Epithelial cell of esophagus (primary cell): Measurements from ENCODE around the gene MAPK4.
"Not testable (repeated sequence)": the region's sequence is repeated elsewhere in the genome, so short reads cannot be mapped to it uniquely, and the experiment has no call there.

Experiments
- DNase-seq: peaks from one replicate; pipeline ENCODE4 v3.0.0; 2010; ENCODE audit warnings: low read depth
- H3K4me3 ChIP-seq: 2 replicates; pipeline ENCODE4 v1.5.1; 2011; ENCODE audit warnings: mild to moderate bottlenecking, low read length, control low read depth
- CTCF ChIP-seq: IDR thresholded peaks from 2 replicates; pipeline ENCODE4 v1.5.1; 2011; ENCODE audit warnings: low read depth, mild to moderate bottlenecking, low read length, control low read depth, inconsistent platforms; ENCODE audit not compliant: insufficient read depth; ENCODE audit errors: missing control alignments

MAPK4 gene

GRCh38 chr18:50753311-50753710 is 193.4 kb downstream of the MAPK4 start:
- no peak for TF ChIP-seq CTCF
- no peak overlapping the region for H3K4me3 ChIP-seq
- DNase-seq: no peak

GRCh38 chr18:50754297-50754696 is 194.4 kb downstream of the MAPK4 start:
- H3K4me3 ChIP-seq: no peak overlapping the region
- DNase-seq: no peak
- TF ChIP-seq CTCF: no peak

GRCh38 chr18:50757358-50757757 is 197.5 kb downstream of the MAPK4 start:
- no peak overlapping the region for H3K4me3 ChIP-seq
- no peak for TF ChIP-seq CTCF
- no peak for DNase-seq

GRCh38 chr18:50769463-50769862 is 209.6 kb downstream of the MAPK4 start:
- H3K4me3 ChIP-seq: no peak overlapping the region
- TF ChIP-seq CTCF: no peak
- no peak for DNase-seq

GRCh38 chr18:50775207-50775606 is 215.3 kb downstream of the MAPK4 start:
- no peak for DNase-seq
- no peak for TF ChIP-seq CTCF

GRCh38 chr18:50775726-50776125 is 215.8 kb downstream of the MAPK4 start:
- no peak for TF ChIP-seq CTCF
- DNase-seq: no peak
- no peak overlapping the region for H3K4me3 ChIP-seq

More at GRCh38 chr18:50775207-50775606, 215.3 kb downstream of the MAPK4 start:
- H3K4me3 ChIP-seq: no peak overlapping the region

GRCh38 chr18:50776383-50776782 is 216.5 kb downstream of the MAPK4 start:
- H3K4me3 ChIP-seq: no peak overlapping the region
- TF ChIP-seq CTCF: no peak

GRCh38 chr18:50779021-50779420 is 219.1 kb downstream of the MAPK4 start:
- DNase-seq, H3K4me3 ChIP-seq: not testable (repeated sequence)

More at GRCh38 chr18:50776383-50776782, 216.5 kb downstream of the MAPK4 start:
- no peak for DNase-seq
